Left kidney (tissue), 2 donors: ENCODE data around the gene FLRT2. TPM values are rescaled to one million over a fixed set of nuclear protein-coding genes. Genes with fewer than 3 reads are reported as not detected.

ENCODE experiments used
- DNase-seq: peaks from one replicate; pipeline ENCODE4 v3.0.0-alpha.2; 2013
- polyA plus RNA-seq: library from polyadenylated mRNA; unstranded; fragments of 120-200 nt; gene quantifications from one replicate; pipeline ENCODE4 v1.2.1, GENCODE V29; 2013; ENCODE audit not compliant: insufficient read length

FLRT2 gene
- polyA plus RNA-seq, 1 donor = 254 TPM

DNA sequence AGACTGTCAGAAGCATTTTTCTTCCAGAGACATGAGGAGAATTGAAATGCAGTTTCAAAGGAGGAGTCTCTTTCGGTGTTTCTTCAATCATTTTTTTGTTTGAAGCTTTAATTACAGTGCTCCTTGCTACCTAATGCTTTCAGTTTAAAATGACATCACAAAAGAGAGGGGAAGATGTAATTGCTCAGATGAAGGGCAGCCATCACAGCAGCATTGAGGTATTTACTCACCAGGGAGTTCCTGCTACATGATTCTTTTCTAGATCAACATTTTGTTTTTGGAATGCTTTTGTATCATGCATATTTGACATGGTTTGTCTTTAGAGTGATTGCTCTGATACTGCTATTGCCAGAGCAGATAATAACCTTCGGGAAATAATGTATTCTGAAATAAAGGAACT lies 28.6 kb downstream of the FLRT2 start:
- DNase-seq = no peak

DNA sequence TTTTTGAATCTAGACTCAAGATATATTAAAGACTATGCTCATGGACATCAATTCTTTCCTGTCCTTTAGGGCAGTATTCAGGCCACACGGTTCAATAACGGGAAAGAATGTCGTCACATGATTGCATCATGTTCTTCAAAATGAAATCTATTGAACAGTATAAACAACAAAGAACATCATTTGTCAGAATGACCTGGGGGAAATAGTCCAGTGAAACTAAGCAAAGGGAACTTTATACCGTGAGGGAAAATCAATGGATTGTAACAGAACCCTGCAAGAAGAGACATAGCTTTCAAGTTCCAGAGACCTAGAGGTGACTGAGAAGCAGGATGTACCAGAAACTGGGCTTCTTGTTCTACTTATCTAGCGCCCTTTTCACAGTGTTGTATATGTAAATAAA lies 32.7 kb downstream of the FLRT2 start:
- no peak for DNase-seq

GRCh38 chr14:85564841-85565527 lies 35.0 kb downstream of the FLRT2 start:
- DNase-seq = no peak

GRCh38 chr14:85565862-85566296 lies 35.9 kb downstream of the FLRT2 start:
- DNase-seq = no peak

DNA sequence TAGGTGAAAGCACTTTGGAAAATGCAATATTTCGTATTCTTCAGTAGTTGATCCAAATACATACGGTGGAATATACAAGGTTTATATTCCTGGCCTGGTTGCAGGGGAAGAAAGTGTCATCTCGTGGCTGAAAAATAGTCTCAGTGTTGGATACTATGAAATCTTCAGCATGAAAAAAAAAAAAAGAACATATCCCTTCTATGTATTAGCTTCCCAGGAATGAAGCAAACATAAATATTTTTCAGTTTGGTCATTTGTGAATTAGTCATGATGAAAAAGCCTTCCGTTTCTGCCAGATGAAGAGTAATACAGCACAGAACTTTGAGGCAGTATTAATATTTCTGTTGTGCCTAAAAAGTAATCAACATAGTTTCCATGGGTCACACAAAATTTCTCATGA lies 36.7 kb downstream of the FLRT2 start:
- no peak for DNase-seq

DNA sequence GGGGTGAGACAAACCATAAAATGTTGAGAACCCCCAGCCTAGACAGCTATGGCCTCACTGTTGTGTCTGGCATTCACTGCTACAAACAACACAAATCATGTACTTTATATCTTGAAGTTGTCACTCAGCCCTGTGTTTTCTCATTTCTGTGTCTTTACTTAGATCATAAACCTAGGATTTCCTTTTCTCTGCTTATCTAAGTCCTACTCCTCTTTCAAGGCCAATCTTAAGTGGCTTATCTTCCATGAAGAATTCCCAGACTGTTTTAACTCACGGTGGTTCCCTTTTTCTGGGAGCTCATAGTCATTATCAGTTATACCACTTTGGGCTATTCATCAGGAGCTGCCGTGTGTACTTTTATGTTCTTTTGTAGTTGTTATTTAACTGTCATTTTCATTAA lies 42.1 kb downstream of the FLRT2 start:
- DNase-seq = no peak

DNA sequence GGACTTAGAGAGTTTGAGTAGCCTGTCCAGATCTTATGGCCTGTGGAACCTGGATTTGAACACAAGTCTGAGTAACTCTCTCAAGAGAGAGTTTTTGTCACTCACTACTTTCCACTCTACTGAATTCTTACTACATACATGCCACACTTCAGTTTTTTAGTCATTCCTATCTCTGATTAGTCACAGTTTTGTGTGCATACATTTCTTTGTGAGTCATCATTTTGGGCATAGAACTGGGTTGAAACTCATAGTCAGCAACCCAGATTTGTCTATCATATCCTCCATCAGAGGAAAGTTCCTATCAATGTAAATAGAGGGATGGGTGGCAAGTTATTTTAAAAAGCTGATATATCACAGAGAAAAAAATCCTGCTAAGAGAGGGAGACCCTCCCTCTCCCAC lies 42.9 kb downstream of the FLRT2 start:
- no peak for DNase-seq

DNA sequence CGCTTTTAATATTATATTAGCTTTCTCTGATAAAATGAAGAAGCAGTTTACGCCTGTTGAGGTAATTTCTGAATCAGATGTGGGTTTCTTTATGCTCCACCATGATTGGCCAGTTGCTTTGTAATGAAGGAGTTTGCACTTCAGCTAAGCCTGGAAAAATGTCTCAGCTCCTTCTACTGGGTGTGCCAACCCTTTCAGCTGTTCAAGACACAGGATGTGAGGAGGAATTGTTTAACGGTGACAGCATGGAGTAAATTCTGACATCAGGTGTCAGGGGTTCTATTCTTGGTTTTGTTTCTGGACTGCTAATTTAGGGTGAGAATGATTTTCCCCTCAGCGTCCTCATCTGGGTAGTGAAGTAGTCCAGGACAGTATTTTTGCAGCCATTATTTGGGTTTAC lies 43.5 kb downstream of the FLRT2 start:
- no peak for DNase-seq

- DNase-seq = no peak
Observed at GRCh38 chr14:85574853-85575616, 45.1 kb downstream of the FLRT2 start.

DNA sequence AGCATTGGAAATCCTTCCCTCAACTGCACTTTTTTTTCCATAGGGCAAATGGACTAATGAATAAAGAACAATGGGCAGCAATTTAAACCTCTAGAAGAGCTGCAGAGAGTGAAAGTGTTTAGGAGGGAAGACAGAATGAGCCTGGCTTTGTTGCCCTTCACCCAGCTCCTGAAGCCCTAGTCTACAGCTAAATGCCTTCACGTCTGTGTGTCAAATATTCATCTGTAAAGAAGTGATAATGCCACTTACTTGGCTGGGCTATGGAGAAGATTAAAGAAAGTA lies 45.6 kb downstream of the FLRT2 start:
- no peak for DNase-seq

DNA sequence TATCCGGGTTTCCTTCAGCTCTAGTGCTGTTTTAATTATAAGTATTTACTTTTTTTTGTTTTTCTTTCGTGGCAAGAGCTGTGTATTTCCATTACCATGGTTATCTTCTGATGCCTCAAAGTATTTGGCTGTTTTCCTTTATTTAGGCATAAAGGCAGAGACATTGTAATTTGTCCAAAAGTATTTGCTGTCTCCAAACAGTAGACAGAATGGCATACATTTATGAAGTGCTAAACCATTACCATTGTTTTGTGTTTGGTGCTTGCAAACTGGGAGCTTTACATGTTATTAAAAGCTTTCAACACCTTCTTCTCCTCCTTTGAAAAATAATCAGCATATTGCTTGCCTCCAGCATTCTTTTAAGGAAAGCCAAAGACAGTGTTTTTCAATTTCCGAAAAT lies 46.3 kb downstream of the FLRT2 start:
- no peak for DNase-seq

- DNase-seq = no peak
Observed at GRCh38 chr14:85576848-85577542, 47.1 kb downstream of the FLRT2 start.

- no peak for DNase-seq
Observed at GRCh38 chr14:85577543-85578114, 47.7 kb downstream of the FLRT2 start.

DNA sequence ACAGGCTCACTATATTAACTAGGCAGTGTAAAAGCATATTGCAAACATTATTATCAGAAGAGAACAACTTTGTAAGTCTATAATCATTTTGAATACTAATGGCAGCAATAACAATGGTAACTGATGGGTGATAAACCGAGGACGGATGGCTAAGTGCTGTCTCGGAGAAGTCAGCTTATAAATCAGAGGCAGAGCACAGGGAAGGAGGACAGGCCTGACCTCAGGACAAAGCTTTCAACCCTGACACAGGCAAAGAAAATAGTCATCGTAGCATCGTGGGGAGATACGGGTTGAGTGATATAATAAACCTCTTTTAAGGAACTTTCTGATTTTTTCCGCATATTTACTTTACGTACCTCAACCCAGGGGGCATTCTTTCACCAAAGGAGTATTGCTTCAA lies 48.4 kb downstream of the FLRT2 start:
- no peak for DNase-seq

GRCh38 chr14:85578930-85579329 lies 49.0 kb downstream of the FLRT2 start:
- no peak for DNase-seq

DNA sequence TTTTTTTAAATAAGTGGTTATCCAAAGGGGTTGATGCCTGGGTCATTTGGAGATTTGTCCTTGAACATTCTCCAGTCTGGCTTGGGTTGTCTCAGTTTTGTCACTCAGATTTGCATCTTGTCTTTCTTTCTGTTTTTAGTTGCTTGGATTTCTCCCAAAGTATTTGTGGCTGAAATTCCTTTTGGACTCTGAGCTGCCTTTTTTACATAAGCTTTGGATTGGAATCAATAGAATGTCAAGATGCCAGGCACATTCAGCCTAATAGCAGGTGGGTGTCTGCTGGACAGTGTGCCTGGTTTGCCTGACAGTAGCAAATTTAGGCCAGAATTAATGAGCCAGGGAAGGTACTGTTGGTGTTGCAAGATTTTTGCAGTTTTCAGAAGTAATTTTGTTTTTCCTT lies 50.0 kb downstream of the FLRT2 start:
- DNase-seq = no peak

DNA sequence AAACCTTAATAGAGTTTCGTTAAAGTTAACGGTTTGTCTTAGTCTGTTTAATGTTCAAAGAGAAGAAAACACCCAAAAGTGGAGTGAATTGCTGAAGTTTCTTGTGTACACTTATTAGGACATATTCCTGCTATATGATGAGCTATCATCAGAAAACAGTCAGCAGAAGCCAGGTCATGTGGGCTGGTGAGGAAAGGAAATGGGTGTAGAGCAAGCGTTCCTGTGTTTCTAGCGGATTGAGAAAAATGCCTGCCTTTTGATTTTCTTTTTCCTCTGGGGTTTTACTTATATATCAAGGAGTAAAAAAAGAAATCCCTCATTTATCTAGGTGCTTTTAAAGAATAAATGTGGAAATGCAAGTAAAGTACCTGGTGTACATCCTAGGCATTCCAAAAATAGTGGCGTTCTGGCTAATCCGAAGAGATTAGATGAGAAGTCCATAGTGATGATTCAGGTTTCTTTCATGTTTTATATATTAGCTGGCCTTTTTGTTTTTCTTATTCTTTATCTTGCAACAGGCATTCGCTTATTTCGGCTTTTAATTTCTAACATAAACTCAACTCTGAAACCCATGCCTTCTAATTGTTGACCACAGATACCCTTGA lies 50.7 kb downstream of the FLRT2 start:
- no peak for DNase-seq

DNA sequence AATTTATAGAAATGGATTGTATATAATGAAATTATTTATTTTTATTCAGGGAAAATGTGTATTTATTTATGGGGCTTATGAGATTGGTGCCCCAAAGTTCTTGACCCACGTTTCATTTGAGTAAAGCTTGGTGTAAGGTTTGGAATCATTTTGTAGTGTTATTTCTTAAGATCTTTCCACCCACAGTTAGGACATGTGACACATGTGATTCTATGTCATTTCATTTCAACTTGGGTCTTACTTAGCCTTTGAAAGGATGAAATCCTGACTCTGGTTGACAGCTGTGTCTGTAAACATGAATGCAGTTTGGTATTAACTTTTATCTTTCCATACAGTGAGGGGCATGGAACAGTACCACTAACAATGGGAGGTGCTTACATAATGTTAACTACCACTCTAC lies 51.7 kb downstream of the FLRT2 start:
- no peak for DNase-seq

DNA sequence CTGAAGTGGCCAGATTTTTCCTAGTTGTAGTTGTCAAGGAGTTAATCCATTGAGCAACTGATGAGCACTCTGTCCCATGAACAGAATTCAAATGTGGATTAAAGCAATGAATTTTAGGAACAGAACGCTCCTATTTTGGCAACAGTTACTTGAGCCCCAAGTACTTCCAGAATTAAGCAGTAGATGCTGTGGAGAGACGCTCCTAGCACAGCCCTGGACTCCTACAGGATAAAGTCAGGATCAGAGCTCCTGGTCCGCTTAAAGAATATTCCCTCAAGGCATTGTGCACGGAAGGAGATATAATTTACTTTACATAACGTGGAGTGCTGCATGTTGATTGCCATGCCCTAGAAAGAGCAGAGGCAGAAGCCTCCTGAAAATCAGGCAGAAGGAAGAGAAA lies 53.4 kb downstream of the FLRT2 start:
- DNase-seq = no peak

DNA sequence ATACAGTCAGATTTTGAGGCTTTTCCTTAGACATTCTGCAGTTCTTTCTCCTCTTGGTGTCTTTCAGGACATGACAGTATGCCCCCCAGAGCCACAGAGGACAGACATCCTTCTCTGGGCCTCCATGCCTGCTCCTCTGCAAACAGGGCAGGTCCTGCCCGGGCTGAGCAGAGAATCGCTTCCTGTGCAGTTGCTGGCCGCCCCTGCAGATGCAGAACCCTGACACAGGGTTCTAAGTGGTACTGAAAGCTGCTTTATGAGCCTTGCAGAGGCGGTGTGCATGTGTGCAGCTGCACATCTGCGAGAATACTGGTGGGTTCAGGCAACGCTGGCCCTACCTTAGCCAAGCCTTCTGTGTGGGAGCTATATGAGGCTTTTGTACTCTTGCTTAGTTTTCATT lies 54.5 kb downstream of the FLRT2 start:
- no peak for DNase-seq

DNA sequence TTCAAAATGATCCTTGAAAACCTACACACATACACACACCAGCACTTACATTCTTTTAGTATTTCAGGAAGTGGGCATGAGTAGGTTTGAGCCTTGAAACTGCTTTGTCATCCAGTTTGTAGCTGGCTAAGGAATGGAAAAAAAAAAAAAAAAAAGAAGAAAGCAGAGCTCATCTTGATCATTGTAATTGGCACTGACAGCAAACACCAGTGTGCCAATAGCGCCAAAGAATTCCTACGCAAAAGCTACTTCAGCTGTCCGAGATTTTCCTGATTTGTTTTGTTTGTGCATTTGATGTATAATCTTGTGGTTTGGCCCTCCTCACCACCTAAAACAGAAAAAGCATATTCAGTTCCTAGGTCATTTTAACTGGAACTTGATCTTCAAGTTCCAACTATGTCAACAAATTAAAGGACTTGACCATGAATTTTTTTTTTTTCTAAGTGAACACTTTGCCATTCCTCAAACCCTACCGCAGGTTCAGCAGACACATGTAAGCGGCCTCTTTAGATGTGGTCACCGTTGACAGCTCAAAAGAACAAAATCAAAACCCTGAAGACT lies 57.3 kb downstream of the FLRT2 start:
- no peak for DNase-seq

GRCh38 chr14:85590784-85591183 lies 60.8 kb downstream of the FLRT2 start:
- DNase-seq = no peak
